Colon (tissue), 2 donors: ENCODE measurements around the gene MTFMT.
"Not testable (repeated sequence)": the region's sequence is repeated elsewhere in the genome, so short reads cannot be mapped to it uniquely, and the experiment has no call there.

ENCODE experiments used
- FAIRE-seq: peaks from 2 replicates; lab custom pipeline; 2012; peaks lifted over from hg19 to GRCh38; lab: Jason Lieb, UNC
- donor health status: control.
- donor health status: control.

The MTFMT gene

GRCh38 chr15:65028921-65029735, at the start of gene MTFMT:
TSS of gene MTFMT (minus strand) at chr15:65029639. CDS start at chr15:65029613, 26 bp downstream.
- no peak for FAIRE-seq

GRCh38 chr15:65077981-65078352, 48.5 kb upstream of the MTFMT start:
- no peak for FAIRE-seq

- FAIRE-seq: no peak
Measured at GRCh38 chr15:65077291-65077980, 48.0 kb upstream of the MTFMT start.

GRCh38 chr15:65076486-65077290, 47.2 kb upstream of the MTFMT start, which contains the start of gene KBTBD13:
TSS of gene KBTBD13 (plus strand) at chr15:65076746. CDS start at chr15:65076816, 70 bp downstream.
- no peak for FAIRE-seq

- not testable (repeated sequence) for FAIRE-seq
Measured at GRCh38 chr15:65075607-65076395, 46.4 kb upstream of the MTFMT start.

GRCh38 chr15:65074946-65075345, 45.5 kb upstream of the MTFMT start:
- not testable (repeated sequence) for FAIRE-seq

- no peak for FAIRE-seq
Measured at GRCh38 chr15:65072617-65073016, 43.2 kb upstream of the MTFMT start.

- no peak for FAIRE-seq
Measured at GRCh38 chr15:65072027-65072426, 42.6 kb upstream of the MTFMT start.

GRCh38 chr15:65071381-65071811, 42.0 kb upstream of the MTFMT start:
- no peak for FAIRE-seq

- no peak for FAIRE-seq
Measured at GRCh38 chr15:65069779-65070546, 40.5 kb upstream of the MTFMT start.

- FAIRE-seq: no peak
Measured at GRCh38 chr15:65069179-65069578, 39.7 kb upstream of the MTFMT start.

- no peak for FAIRE-seq
Measured at GRCh38 chr15:65068403-65068788, 39.0 kb upstream of the MTFMT start.

GRCh38 chr15:65067645-65068402, 38.4 kb upstream of the MTFMT start, which contains the start of gene RASL12:
TSS of gene RASL12 (minus strand) at chr15:65067991. CDS start at chr15:65067835, 156 bp downstream.
- no peak for FAIRE-seq

GRCh38 chr15:65067317-65067644, 37.8 kb upstream of the MTFMT start:
- FAIRE-seq: no peak

- FAIRE-seq: no peak
Measured at GRCh38 chr15:65066635-65067316, 37.3 kb upstream of the MTFMT start.

GRCh38 chr15:65066001-65066634, 36.7 kb upstream of the MTFMT start:
- FAIRE-seq: no peak

GRCh38 chr15:65062726-65063125, 33.3 kb upstream of the MTFMT start:
- no peak for FAIRE-seq

- FAIRE-seq: no peak
Measured at GRCh38 chr15:65062061-65062460, 32.6 kb upstream of the MTFMT start.
